Measurements from ENCODE around the gene DPEP2. TPM values are rescaled to one million over a fixed set of nuclear protein-coding genes. Genes with fewer than 3 reads are reported as not detected.

DPEP2 gene
- total RNA-seq, 1 donor from 2014 or later, result not detected

- Histone ChIP-seq H3K9ac (ENCODE audit: low read length) (no peak overlapping the region), H3K27ac (ENCODE audit: low read depth, low read length) (no peak overlapping the region), H3K9me3 (ENCODE audit: insufficient read depth, low read depth, low read length) (no peaks in the 10 kb centered on the region), H2AFZ (ENCODE audit: low read depth, low read length) (no peak overlapping the region), H3K36me3 (ENCODE audit: insufficient read depth, low read length) (no peaks in the 10 kb centered on the region), H4K20me1 (ENCODE audit: insufficient read depth, low read length) (no peaks in the 10 kb centered on the region), H3K4me1 (ENCODE audit: insufficient read depth, low read length) (no peaks in the 10 kb centered on the region), H3K27me3 (ENCODE audit: insufficient read depth, low read length) (no peaks in the 10 kb centered on the region), H3K79me2 (ENCODE audit: insufficient read depth, low read length) (no peaks in the 10 kb centered on the region), H3K4me3 (ENCODE audit: insufficient read depth, low read depth, low read length) (no peak overlapping the region), H3K4me2 (ENCODE audit: low read length) (no peak overlapping the region)
- Mint-ChIP-seq H3K4me1 (ENCODE audit: low read depth, unreplicated experiment) (peaks cover 14% of the 10 kb centered on the region), H3K9me3 (ENCODE audit: unreplicated experiment) (peaks cover 2% of the 10 kb centered on the region), H3K27ac (ENCODE audit: unreplicated experiment) (no peak overlapping the region), H3K4me3 (ENCODE audit: unreplicated experiment) (no peak overlapping the region), H3K27me3 (ENCODE audit: low read depth, unreplicated experiment) (peaks cover 34% of the 10 kb centered on the region), H3K36me3 (ENCODE audit: low read depth, unreplicated experiment) (peaks cover 6% of the 10 kb centered on the region)
- TF ChIP-seq CTCF (IDR thresholded peaks at IDR 0.05; ENCODE audit: insufficient read depth, low read depth, low read length), result no peak
- TF ChIP-seq EZH2 (IDR thresholded peaks at IDR 0.05; ENCODE audit: insufficient read depth, low read length), result no peak
- DNase-seq (ENCODE audit: low read depth) (no peak), FAIRE-seq (no peak)
Observed at GRCh38 chr16:67986949-67987348, 12.3 kb downstream of the DPEP2 start.

- Mint-ChIP-seq H3K36me3 (ENCODE audit: low read depth, unreplicated experiment) (peaks cover 3% of the 10 kb centered on the region), H3K9me3 (ENCODE audit: unreplicated experiment) (no peaks in the 10 kb centered on the region), H3K4me3 (ENCODE audit: unreplicated experiment) (no peak overlapping the region), H3K27ac (ENCODE audit: unreplicated experiment) (no peak overlapping the region), H3K4me1 (ENCODE audit: low read depth, unreplicated experiment) (peaks cover 5% of the 10 kb centered on the region), H3K27me3 (ENCODE audit: low read depth, unreplicated experiment) (peaks cover 17% of the 10 kb centered on the region)
- Histone ChIP-seq H3K4me1 (ENCODE audit: insufficient read depth, low read length) (no peaks in the 10 kb centered on the region), H3K79me2 (ENCODE audit: insufficient read depth, low read length) (no peaks in the 10 kb centered on the region), H3K27ac (ENCODE audit: low read depth, low read length) (no peak overlapping the region), H2AFZ (ENCODE audit: low read depth, low read length) (no peak overlapping the region), H3K9me3 (ENCODE audit: insufficient read depth, low read depth, low read length) (no peaks in the 10 kb centered on the region), H3K4me3 (ENCODE audit: insufficient read depth, low read depth, low read length) (no peak overlapping the region), H3K9ac (ENCODE audit: low read length) (no peak overlapping the region), H3K4me2 (ENCODE audit: low read length) (no peak overlapping the region), H3K27me3 (ENCODE audit: insufficient read depth, low read length) (peaks cover 7% of the 10 kb centered on the region), H4K20me1 (ENCODE audit: insufficient read depth, low read length) (no peaks in the 10 kb centered on the region), H3K36me3 (ENCODE audit: insufficient read depth, low read length) (no peaks in the 10 kb centered on the region)
- DNase-seq (ENCODE audit: low read depth) (no peak), FAIRE-seq (no peak)
- TF ChIP-seq EZH2 (IDR thresholded peaks at IDR 0.05; ENCODE audit: insufficient read depth, low read length), result no peak
- TF ChIP-seq CTCF (IDR thresholded peaks at IDR 0.05; ENCODE audit: insufficient read depth, low read depth, low read length), result no peak
Observed at GRCh38 chr16:67982011-67982696, 17.1 kb downstream of the DPEP2 start.

GRCh38 chr16:67979955-67980678 is 19.2 kb downstream of the DPEP2 start, which contains the start of gene DPEP3:
Gene DPEP3, minus strand, starts transcription at chr16:67980499. Its CDS starts 119 bp downstream, at chr16:67980380.
- Mint-ChIP-seq H3K9me3 (ENCODE audit: unreplicated experiment) (no peaks in the 10 kb centered on the region), H3K27ac (ENCODE audit: unreplicated experiment) (no peak within 1 kb of the TSS), H3K4me1 (ENCODE audit: low read depth, unreplicated experiment) (peaks cover 3% of the 10 kb centered on the region), H3K4me3 (ENCODE audit: unreplicated experiment) (no peak within 1 kb of the TSS), H3K36me3 (ENCODE audit: low read depth, unreplicated experiment) (peaks cover 3% of the 10 kb centered on the region), H3K27me3 (ENCODE audit: low read depth, unreplicated experiment) (peaks cover 32% of the 10 kb centered on the region)
- Histone ChIP-seq H3K27me3 (ENCODE audit: insufficient read depth, low read length) (peaks cover 16% of the 10 kb centered on the region), H3K9ac (ENCODE audit: low read length) (no peak within 1 kb of the TSS), H4K20me1 (ENCODE audit: insufficient read depth, low read length) (no peaks in the 10 kb centered on the region), H3K36me3 (ENCODE audit: insufficient read depth, low read length) (no peaks in the 10 kb centered on the region), H3K4me2 (ENCODE audit: low read length) (no peak within 1 kb of the TSS), H3K9me3 (ENCODE audit: insufficient read depth, low read depth, low read length) (no peaks in the 10 kb centered on the region), H3K27ac (ENCODE audit: low read depth, low read length) (no peak within 1 kb of the TSS), H3K4me3 (ENCODE audit: insufficient read depth, low read depth, low read length) (no peak within 1 kb of the TSS), H2AFZ (ENCODE audit: low read depth, low read length) (no peak within 1 kb of the TSS), H3K79me2 (ENCODE audit: insufficient read depth, low read length) (no peaks in the 10 kb centered on the region), H3K4me1 (ENCODE audit: insufficient read depth, low read length) (no peaks in the 10 kb centered on the region)
- FAIRE-seq (no peak), DNase-seq (ENCODE audit: low read depth) (no peak)
- no peak for TF ChIP-seq CTCF (IDR thresholded peaks at IDR 0.05; ENCODE audit: insufficient read depth, low read depth, low read length)
- no peak for TF ChIP-seq EZH2 (IDR thresholded peaks at IDR 0.05; ENCODE audit: insufficient read depth, low read length)
